Fibroblast of villous mesenchyme (primary cell): ENCODE measurements around the gene SORL1. TPM values are rescaled to one million over a fixed set of nuclear protein-coding genes. Genes with fewer than 3 reads are reported as not detected.
A peak's percentile ranks its signal among the peaks of the same experiment; 100 is the strongest.

Experiments used
- DNase-seq: peaks from one replicate; pipeline ENCODE4 v3.0.0-alpha.2; 2010; ENCODE audit warnings: low read depth
- H3K4me3 ChIP-seq: 2 replicates; pipeline ENCODE4 v1.5.1; 2011; ENCODE audit warnings: low read depth, mild to moderate bottlenecking, low read length
- CTCF ChIP-seq: IDR thresholded peaks from 2 replicates; pipeline ENCODE4 v1.5.1; 2012; ENCODE audit warnings: low read depth, mild to moderate bottlenecking, low read length; ENCODE audit not compliant: insufficient read depth
- total RNA-seq: library from RNA; depleted of rRNA; stranded (reverse); fragments of >200 nt; gene quantifications from 2 replicates; pipeline ENCODE4 v1.2.3, GENCODE V29; 2012

SORL1 gene
- total RNA-seq, 1 donor, result 0.43 TPM

- H3K4me3 ChIP-seq, result no peak overlapping the region
- TF ChIP-seq CTCF, result peak; percentile 86
- peak; percentile 82 for DNase-seq
Measured at GRCh38 chr11:121591405-121592033, 139.4 kb downstream of the SORL1 start.

- DNase-seq, result no peak
- H3K4me3 ChIP-seq, result no peak overlapping the region
- no peak for TF ChIP-seq CTCF
Measured at GRCh38 chr11:121592708-121593107, 140.6 kb downstream of the SORL1 start.

- DNase-seq, result peak; percentile 99
- H3K4me3 ChIP-seq, result no peak overlapping the region
- no peak for TF ChIP-seq CTCF
Measured at GRCh38 chr11:121595717-121596161, 143.6 kb downstream of the SORL1 start.

- H3K4me3 ChIP-seq, result no peak overlapping the region
- TF ChIP-seq CTCF, result no peak
- DNase-seq, result no peak
Measured at GRCh38 chr11:121596195-121597155, 144.4 kb downstream of the SORL1 start.

GRCh38 chr11:121603316-121603715, 151.2 kb downstream of the SORL1 start:
- H3K4me3 ChIP-seq, result no peak overlapping the region
- TF ChIP-seq CTCF, result no peak

GRCh38 chr11:121604152-121604551, 152.0 kb downstream of the SORL1 start:
- no peak overlapping the region for H3K4me3 ChIP-seq
- TF ChIP-seq CTCF, result no peak
- no peak for DNase-seq

More at GRCh38 chr11:121603316-121603715, 151.2 kb downstream of the SORL1 start:
- no peak for DNase-seq
